DMS79 (cell line): ENCODE measurements around the gene DLX3.

Experiments
- DNase-seq: peaks from one replicate; lab custom pipeline; 2025; lab: John Stamatoyannopoulos, UW

The DLX3 gene

GRCh38 chr17:49992191-49992932 lies 2.7 kb downstream of the DLX3 start:
- DNase-seq, result no peak

- DNase-seq, result no peak
These were observed 3.6 kb downstream of the DLX3 start for GRCh38 chr17:49991409-49991808.

DNA sequence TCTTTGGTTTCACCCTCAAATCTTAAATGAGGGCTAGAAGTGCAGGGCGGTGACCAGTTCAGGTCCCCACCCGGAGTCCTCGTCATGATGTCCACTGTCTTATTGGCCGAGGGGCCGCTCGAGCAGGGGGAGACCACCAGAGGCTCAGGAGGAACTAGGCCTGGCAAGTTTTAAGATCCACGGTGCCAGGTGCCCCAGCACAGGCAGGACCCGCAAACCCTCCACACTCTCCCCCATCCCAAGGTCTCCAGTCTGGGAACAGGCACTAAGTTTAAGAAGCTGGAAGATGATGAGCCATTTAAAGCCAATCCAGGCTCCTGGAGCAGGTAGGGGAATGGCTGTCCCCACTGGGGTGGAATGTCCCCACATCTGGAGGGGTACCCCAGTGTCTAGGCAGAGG lies 4.1 kb downstream of the DLX3 start:
- DNase-seq, result no peak

- no peak for DNase-seq
These were observed 4.7 kb downstream of the DLX3 start for GRCh38 chr17:49990331-49990730.

- DNase-seq, result no peak
These were observed 5.5 kb downstream of the DLX3 start for GRCh38 chr17:49989518-49989880.

DNA sequence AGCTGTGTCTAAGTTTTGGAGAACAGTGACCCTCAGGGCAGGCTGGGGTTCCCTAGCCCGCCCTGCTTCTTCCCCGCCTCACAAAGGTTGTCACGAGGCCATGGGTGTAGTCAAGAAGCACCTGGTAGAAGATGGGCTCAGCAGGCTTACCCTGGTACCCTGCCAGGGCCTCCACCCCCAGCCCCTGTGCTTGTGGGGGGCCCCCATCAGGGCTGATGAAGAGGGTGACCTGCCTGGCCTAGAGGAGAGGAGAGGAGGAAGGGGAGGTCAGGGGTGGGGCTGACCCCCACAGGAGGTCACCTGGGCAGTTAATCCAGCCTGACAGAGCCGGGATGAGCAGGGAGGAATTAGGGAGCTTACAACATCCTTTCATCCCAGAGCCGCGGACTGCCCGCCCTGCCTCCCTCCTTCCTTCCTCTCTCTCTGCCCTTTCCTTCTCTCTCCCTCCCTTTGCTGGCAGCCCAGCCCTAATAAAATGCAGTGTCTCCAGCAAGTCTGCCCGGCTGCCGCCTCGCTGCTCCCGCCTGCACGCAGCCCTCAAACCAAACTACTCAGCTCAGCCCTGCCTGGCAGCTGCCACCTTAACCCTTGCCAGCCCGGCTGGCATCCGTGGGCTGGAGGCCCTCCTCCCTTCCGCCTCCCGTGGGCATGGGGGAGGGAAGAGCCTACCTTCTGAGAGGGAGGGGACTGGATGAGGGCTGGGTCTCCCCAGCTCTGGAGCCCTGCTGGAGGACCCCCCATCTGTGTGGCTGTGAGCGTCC lies 7.2 kb downstream of the DLX3 start:
- peak; percentile 72 for DNase-seq

- no peak for DNase-seq
These were observed 7.8 kb downstream of the DLX3 start for GRCh38 chr17:49987290-49987585.

DNA sequence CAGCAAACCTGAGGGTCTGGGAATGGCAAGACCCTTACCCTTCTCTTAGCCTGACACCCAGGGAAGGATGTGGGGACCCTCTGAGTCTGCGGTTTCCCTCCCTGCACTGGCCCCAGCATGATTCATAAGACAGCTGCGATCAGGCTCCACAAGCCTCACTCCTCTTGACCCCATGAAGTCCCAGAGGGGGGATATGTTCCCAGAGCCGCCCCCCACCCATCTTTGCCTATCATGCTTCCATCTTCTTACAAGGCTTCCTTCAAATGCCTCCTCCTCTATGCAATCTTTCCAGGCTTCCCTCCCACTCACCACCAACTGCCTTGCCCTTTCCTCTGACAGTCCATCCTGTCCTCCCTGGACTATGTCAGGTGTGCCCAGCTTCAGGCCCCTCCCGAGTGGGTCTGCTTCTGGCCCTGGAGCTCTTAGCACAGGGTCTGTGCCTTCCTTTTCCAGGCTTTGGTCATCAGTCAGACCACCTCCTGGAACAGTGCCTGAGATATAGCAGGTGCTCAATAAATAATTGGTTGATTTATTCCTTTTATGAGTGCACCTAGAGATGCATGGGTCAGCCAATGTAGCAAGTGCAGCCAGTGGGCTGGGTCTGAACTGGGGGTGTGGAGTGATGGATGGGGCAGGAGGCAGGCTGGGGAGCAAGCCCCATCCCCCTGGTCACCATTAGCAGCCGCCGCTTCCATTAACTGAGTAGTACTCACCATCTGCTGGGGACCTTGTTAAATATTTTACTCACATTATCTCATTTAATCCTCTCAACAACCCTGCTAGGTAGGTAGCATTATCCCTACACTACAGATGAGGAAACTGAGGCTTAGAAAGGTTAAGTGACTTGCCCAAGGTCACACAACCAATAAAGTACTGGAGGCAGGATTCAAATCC lies 8.4 kb downstream of the DLX3 start:
- DNase-seq, result no peak

GRCh38 chr17:49985310-49985990 lies 9.6 kb downstream of the DLX3 start:
- DNase-seq, result no peak

GRCh38 chr17:49984776-49985175 lies 10.2 kb downstream of the DLX3 start:
- no peak for DNase-seq

- no peak for DNase-seq
These were observed 10.7 kb downstream of the DLX3 start for GRCh38 chr17:49984283-49984682.

- no peak for DNase-seq
These were observed 14.3 kb downstream of the DLX3 start for GRCh38 chr17:49980703-49981197.

DNA sequence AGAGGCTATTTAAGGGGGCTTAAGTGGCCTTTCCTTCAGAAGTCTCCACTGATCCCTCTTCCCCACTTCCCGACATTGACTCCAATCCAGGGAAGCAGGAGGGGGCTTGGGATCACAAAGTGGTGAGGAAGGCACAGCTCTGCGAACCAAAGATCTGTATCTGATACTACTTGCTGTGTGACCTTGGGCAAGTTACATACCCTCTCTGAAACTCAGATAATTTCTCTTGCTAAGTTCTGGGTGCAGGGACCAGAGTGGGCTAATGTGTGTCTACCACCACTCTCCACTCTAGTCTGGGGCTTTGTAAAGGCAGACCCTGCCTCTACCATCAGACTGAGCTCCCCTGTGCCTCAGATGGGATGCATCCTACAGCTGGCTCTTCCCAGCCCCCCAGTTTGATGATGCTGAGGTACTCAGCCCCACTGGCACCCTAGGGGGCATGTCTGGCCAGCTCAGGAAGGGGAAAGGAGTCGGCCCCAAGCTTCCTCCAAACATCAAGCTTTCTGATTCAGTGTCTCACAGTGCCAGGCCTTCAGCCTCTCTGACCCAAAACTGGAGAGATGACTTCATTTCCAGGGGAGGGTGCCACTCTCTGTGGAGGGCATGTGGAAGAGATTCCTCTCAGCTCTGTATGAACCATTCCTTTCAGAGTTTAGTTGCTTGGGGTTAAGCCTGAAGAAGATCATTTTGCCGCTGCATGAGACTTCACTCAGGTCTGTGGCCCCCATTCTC lies 15.1 kb downstream of the DLX3 start:
- DNase-seq, result no peak

DNA sequence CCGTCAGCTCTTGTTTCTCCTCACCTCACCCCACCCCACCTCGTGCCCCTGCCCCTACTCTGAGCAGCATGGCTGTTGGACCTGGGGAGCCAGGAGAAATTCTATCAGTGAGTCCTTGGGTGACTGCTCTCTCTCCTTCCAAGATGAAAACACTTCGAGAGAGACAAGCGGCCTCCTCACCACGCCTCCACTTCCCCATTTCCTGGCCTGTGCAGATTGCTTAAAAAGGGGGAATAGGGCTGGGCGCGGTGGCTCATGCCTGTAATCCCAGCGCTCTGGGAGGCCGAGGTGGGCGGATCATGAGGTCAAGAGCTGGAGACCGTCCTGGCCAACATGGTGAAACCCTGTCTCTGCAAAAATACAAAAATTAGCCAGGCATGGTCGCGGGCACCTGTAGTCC lies 16.5 kb downstream of the DLX3 start:
- DNase-seq, result no peak

- no peak for DNase-seq
These were observed 17.3 kb downstream of the DLX3 start for GRCh38 chr17:49977463-49978389.

DNA sequence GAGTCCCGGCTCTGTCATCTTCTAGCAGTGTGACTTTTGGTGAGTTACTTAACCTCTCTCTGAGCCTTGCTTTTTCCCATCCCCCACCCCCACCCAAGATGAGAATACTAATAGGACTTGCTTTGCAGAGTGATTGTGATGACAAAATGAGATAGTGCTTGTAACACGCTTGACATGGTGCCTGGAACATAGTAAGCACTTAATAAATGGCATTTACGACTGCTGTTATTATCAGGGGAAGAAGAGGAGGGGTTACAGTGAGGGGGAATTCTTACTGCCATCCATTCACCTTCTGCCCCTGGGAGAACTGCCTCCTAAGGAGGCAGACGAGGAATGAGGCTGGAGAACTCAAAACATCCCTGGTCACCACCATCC lies 18.2 kb downstream of the DLX3 start:
- DNase-seq, result no peak

DNA sequence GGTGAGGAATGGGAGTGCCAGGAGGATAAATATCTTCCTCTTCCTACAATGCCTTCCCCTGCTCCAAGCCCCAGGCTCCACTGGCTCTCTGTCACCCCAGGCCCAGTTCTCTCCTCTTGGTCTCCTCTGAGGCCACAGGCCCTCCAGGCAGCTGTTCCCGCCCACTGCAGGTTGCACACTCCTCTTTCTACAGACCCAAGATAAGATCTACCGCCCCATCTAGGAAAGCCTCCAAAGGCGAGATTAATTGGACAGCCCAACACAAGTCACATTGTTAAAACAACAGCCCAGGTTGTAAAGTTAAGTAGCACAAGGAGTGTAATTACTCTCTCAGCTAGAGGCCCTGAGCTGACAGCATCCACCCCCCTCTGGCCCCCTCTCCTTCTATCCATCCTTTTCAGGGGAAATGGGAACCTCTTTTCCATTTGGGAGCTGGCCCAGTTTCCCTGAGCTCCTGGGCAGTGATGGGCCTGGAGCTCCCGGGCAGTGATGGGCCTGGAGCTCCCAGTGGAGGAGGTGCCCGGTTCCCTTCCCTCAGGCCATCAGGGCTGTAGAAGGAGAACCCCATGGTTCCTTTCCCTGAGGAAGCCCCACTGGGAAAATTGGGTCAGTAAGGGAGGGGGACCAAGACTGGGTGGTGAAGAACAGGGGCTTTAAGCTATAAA lies 18.7 kb downstream of the DLX3 start:
- DNase-seq, result no peak

DNA sequence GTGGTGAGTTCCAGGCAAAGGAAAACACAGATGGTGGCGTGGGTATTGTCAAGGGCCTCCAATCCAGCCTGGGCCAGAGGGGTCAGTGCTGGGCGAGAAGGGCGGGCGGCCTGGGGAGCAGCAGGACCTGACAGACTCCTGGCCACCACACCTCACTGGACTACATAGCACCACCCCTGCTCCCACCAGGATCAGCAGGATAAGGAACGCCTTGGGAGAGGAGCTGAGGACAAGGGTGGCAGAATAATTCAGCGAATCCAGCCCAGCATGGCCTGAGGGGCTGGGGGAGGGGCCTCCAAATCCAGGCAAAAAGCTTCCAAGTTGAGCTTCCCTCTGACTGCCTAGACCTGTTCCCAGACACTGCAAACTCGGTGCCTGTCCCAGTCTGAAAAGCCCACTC lies 19.5 kb downstream of the DLX3 start:
- no peak for DNase-seq

- DNase-seq, result no peak
These were observed 21.8 kb downstream of the DLX3 start for GRCh38 chr17:49973271-49973615.
